Measurements from ENCODE around the gene CNNM2. TPM values are rescaled to one million over a fixed set of nuclear protein-coding genes. Genes with fewer than 3 reads are reported as not detected.
A peak's percentile ranks its signal among the peaks of the same experiment; 100 is the strongest.

Gene CNNM2
- total RNA-seq, 1 donor from 2014 or later = 12.5 TPM

- no peak for DNase-seq (ENCODE audit: low spot score in 2 of 2, unreplicated experiment in 2 of 2)
- Mint-ChIP-seq H3K36me3 (peaks cover 8% of the 10 kb centered on the region), H3K9me3 (no peaks in the 10 kb centered on the region), H3K27ac (peak overlapping the region; percentile 65), H3K4me3 (no peak overlapping the region), H3K4me1 (peaks cover 14% of the 10 kb centered on the region), H3K27me3 (ENCODE audit: low read depth) (no peaks in the 10 kb centered on the region)
- no peak for TF ChIP-seq CTCF (IDR thresholded peaks at IDR 0.05; ENCODE audit: unreplicated experiment)
Measured at GRCh38 chr10:103111031-103111917, 193.2 kb downstream of the CNNM2 start.

GRCh38 chr10:103111918-103112877 is 194.1 kb downstream of the CNNM2 start:
- Mint-ChIP-seq H3K4me1 (peaks cover 14% of the 10 kb centered on the region), H3K27ac (no peak overlapping the region), H3K4me3 (no peak overlapping the region), H3K27me3 (ENCODE audit: low read depth) (no peaks in the 10 kb centered on the region), H3K36me3 (peaks cover 7% of the 10 kb centered on the region), H3K9me3 (no peaks in the 10 kb centered on the region)
- DNase-seq (ENCODE audit: low spot score in 2 of 2, unreplicated experiment in 2 of 2) = no peak
- no peak for TF ChIP-seq CTCF (IDR thresholded peaks at IDR 0.05; ENCODE audit: unreplicated experiment)

- TF ChIP-seq CTCF (IDR thresholded peaks at IDR 0.05; ENCODE audit: unreplicated experiment) = no peak
- peaks cover 14% of the 10 kb centered on the region for H3K4me1 Mint-ChIP-seq
- H3K36me3 Mint-ChIP-seq = peaks cover 5% of the 10 kb centered on the region
- no peak overlapping the region for H3K27ac Mint-ChIP-seq
- no peaks in the 10 kb centered on the region for H3K27me3 Mint-ChIP-seq (ENCODE audit: low read depth)
- DNase-seq (ENCODE audit: low spot score in 2 of 2, unreplicated experiment in 2 of 2) = no peak
- no peak overlapping the region for H3K4me3 Mint-ChIP-seq
- no peaks in the 10 kb centered on the region for H3K9me3 Mint-ChIP-seq
Measured at GRCh38 chr10:103114876-103115275, 196.8 kb downstream of the CNNM2 start.

- H3K9me3 Mint-ChIP-seq = no peaks in the 10 kb centered on the region
- no peak for TF ChIP-seq CTCF (IDR thresholded peaks at IDR 0.05; ENCODE audit: unreplicated experiment)
- H3K27ac Mint-ChIP-seq = no peak overlapping the region
- peaks cover 3% of the 10 kb centered on the region for H3K36me3 Mint-ChIP-seq
- H3K4me3 Mint-ChIP-seq = no peak overlapping the region
- no peaks in the 10 kb centered on the region for H3K27me3 Mint-ChIP-seq (ENCODE audit: low read depth)
- DNase-seq (ENCODE audit: low spot score in 2 of 2, unreplicated experiment in 2 of 2) = no peak
- peaks cover 3% of the 10 kb centered on the region for H3K4me1 Mint-ChIP-seq
Measured at GRCh38 chr10:103117247-103117646, 199.2 kb downstream of the CNNM2 start.

- Mint-ChIP-seq H3K4me3 (no peak overlapping the region), H3K27me3 (ENCODE audit: low read depth) (no peaks in the 10 kb centered on the region), H3K36me3 (peaks cover 5% of the 10 kb centered on the region), H3K27ac (no peak overlapping the region), H3K9me3 (no peaks in the 10 kb centered on the region), H3K4me1 (peaks cover 7% of the 10 kb centered on the region)
- DNase-seq (ENCODE audit: low spot score in 2 of 2, unreplicated experiment in 2 of 2) = no peak
- TF ChIP-seq CTCF (IDR thresholded peaks at IDR 0.05; ENCODE audit: unreplicated experiment) = no peak
Measured at GRCh38 chr10:103120546-103120945, 202.5 kb downstream of the CNNM2 start.
